HG02938 (cell line): ENCODE results near the gene PTPA.
A peak's percentile ranks its signal among the peaks of the same experiment; 100 is the strongest.
"Not testable (repeated sequence)": the region's sequence is repeated elsewhere in the genome, so short reads cannot be mapped to it uniquely, and the experiment has no call there.

Experiments
- ATAC-seq: cut with Tn5 transposase; IDR thresholded peaks from one replicate; pipeline ENCODE4 v1.9.1; 2021; ENCODE audit warnings: mild to moderate bottlenecking, moderate library complexity; ENCODE audit not compliant: unreplicated experiment

Gene PTPA

DNA sequence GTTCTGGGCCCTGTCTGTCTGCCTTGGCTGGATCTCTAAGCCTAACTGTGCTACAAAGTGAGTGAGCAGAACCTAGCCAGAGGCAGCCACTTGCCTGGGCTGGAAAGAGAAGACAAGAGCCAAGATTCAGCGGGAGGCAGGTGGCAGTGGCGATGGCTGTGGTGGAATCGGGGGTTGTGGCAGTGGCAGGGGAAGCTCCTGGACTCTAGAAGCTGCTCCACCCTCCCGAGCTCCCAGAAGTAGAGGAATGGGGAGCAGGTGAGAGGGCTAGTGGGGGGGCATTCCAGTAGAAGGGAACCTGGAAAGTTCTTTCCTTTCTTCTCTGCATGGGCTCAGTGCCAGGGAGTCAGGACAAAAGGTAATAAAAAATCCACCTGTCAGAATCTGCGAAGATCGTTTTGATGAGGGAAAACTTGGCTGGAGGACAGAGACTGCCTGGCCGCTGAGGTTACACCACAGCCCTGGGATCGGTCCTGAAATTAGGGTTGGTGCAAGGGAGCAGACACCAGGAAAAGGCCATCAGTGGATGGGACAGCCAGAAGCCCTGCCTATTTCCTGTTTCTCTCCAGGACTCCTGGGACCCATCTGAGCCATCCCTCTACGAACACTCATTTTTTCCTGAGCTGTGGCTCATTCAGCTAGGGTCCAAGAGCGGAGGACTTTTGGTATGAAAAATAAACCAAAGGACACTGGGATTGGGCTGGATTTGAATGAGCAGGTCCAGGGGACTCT is 2.2 kb upstream of the PTPA start:
- ATAC-seq = no peak

DNA sequence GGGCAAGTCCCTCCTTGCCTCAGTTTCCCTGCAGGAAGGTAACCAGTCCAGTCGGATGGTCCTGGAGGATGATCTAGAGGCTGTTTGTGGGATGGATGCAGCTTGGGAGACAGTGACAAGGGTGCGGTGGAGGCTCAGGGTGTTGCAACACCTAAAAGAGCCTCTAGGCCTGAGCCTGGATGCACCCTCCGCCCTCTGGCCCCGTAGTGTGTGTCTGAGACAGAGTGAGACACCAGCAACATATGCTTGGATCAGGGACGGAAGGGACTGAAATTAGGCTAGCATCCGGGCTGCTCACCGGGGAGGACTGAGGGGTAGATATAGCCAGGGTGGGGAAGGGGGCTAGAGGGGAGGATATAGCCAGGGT is 1.7 kb upstream of the PTPA start:
- ATAC-seq = no peak

DNA sequence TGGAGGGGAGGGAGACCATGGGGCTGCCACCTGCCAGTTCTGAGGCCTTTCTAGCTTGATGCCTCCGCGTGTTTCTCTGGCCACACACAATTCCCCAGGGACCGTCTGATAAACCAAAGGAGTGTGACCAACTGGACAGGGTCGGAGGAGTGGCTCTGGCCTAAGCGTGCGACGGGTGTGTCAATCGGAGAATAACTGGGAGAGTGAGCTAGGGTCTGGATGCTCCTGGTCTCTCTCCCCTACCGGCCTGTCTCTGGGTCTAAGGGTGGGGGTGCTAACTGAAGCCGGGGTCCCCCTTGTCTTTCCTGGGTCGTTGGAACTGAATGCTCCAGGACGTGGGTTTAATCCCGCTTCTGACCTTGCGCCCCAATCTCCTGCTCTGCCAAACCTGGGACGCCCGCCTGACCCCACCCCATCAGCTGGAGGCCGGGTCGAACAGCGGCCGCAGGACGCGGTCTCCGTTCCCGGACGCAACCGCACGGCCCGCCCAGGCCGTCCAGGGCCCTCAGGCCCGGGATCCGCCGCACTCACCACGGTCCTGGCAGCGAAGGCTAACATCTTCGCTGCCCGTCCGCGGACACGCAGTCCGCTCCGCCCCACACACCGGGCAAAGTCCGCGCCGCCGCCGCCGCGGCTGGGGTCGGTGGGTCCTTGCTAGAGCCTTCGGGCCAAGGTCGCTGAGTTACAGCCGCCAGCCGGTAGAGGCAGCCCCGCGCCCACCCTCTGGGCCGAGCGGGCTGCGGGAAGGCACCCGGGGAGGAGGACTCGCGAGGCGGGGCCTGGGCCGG is 1.1 kb upstream of the PTPA start:
- peak; percentile 21 for ATAC-seq

DNA sequence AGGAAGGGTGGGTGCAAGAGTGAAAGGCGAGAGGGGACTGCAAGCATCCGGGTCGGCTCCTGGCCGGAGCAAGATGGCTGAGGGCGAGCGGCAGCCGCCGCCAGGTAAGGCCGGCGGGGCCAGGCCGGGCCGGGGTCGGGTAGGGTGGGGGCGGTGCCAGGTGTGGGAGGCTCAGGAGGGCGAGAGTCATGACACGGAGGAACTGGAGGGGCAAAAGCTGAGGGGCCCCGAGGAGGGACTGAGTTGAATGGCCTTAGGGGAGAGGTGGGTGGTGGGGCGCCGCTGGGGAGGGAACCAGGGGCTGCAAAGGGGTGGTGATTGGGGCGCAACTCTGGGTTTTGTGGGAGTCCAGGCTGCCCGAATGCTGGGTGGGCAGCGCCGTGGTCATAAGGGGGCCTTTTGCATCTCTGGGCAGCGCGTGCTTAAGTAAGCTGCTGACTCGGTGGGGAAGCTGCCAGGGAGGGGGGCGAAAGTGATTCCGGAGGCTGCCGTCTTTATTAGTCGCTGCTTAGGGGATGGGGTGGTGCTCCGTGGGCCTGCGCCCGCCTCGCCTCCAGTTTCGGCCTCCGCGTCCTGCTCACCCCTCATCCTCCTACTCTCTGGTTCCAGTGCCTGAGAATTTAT is 425 bp downstream of the PTPA start:
- peak; percentile 11 for ATAC-seq

DNA sequence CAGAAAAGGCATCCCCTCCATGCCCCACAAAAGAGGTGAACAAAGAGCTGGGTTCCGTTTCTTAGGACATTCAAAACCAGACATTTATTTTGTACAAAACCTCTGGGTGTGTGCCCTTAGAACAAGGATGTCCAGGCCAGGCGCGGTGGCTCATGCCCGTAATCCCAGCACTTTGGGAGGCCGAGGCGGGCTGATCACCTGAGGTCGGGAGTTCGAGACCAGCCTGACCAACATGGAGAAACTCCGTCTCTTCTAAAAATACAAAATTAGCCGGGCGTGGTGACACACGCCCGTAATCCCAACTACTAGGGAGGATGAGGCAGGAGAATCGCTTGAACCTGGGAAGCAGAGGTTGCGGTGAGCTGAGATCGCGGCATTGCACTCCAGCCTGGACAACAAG is 1.3 kb downstream of the PTPA start:
- ATAC-seq = not testable (repeated sequence)

DNA sequence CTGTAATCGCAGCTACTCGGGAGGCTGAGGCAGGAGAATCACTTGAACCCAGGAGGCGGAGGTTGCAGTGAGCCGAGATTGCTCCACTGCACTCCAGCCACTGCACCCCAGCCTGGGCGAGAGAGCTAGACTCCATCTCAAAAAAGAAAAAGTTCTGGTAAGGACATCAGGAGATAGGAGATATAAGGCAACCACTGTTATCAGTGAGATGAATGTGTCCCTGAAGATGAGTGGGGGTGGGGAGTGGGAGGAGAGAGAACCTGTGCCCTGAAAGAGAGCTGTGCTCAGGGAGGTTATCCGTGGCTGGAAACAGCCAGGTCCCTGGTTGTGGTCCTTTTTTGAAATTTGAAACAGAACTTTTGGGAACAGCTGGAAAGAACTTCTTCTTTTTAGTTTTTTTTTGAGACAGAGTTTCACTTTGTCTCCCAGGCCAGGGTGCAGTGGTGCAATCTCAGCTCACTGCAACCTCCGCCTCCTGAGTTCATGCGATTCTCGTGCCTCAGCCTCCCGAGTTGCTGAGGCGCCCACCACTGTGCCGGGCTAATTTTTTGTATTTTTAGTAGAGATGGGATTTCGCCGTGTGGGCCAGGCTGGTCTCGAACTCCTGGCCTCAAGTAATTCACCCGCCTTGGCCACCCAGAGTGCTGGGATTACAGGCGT is 2.6 kb downstream of the PTPA start:
- ATAC-seq = no peak

DNA sequence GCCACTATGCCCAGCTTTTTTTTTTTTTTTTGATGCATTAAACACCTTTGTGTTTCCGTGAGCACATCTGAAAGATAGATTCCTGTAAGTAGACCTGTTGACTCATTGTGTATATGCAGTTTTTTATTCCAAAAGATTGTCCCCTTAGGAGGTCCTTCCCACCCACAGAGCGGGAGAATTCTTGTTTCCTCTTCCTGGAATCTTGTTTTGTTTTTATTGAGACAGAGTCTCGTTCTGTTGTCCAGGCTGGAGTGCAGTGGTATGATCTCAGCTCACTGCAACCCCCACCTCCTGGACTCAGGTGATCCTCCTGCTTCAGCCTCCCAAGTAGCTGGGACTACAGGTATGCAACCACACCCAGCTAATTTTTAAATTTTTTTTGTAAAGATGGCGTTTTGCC is 7.6 kb downstream of the PTPA start:
- no peak for ATAC-seq

DNA sequence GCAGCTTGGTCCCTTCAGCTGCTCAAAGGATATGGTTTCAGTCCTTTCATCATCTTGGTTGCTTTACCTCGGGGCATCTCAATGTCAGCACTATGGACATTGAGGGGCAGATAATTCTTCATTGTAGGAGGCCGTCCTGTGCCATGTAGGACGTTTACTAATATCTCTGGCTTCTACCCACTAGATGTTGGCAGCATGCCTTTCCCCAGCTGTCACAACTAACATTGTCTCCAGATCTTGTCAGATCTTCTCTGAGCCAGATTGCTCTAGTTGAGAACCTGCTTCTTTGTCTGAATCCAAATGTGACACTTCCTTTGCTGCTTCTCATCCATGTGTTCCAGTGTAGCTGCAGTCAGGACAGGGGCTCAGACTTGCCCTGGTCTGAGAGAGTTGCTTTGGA is 10.3 kb downstream of the PTPA start:
- ATAC-seq = no peak

DNA sequence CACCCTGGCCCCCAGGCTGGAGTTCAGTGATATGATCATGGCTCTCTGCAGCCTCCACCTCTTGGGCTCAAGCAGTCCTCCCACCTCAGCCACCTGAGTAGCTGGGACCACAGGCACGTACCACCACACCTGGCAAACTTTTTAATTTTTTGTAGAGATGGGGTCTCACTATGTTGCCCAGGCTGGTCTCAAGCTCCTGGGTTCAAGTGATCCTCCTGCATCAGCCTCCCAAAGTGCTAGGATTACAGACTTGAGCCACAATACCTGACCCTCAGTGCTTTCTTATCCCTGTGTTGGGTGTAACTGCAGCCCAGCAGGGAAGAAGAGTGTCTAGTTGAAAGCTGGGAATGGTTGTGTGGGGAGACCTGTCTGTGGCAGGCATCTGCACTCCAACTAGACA is 10.9 kb downstream of the PTPA start:
- no peak for ATAC-seq

DNA sequence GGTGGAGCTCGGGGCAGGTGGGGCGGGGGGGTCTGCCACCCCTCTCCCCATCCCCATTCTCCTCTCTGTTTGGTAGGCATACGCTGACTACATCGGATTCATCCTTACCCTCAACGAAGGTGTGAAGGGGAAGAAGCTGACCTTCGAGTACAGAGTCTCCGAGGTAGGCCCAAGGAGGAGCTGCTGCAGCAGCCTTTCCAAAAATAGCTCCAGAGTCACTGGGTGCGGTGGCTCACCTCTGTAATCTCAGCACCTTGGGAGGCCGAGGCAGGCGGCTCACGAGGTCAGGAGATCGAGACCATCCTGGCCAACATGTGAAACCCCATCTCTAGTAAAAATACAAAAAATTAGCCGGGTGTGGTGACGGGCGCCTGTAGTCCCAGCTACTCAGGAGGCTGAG is 11.8 kb downstream of the PTPA start:
- ATAC-seq = not testable (repeated sequence)

DNA sequence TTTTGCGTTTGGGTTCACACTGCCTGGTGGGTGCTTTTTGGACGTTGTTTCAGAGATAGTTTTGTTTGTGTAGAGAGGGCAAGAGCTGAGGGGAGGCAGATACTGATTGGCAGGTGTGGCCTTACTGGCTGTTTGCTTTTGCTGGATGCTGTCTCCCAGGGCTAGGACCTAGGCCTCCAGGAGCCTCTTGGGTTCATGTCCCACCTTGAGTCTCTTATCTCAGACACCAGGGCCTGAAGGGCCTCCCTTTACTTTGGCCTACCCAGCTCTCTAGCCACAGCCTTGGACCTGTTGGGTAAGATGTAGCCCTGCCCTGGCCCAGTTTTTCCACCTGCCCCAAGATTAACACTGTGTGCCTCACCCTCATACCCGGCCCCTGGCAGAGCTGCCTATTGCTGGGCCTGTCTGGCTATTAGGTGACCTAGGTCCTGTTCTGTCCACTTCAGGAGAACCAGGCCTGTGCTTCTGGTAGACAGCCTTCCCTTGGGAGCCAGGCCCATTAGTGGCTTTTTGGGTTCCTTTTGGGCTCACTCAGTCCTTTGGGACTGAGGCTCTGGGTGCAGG is 13.4 kb downstream of the PTPA start:
- ATAC-seq = no peak

DNA sequence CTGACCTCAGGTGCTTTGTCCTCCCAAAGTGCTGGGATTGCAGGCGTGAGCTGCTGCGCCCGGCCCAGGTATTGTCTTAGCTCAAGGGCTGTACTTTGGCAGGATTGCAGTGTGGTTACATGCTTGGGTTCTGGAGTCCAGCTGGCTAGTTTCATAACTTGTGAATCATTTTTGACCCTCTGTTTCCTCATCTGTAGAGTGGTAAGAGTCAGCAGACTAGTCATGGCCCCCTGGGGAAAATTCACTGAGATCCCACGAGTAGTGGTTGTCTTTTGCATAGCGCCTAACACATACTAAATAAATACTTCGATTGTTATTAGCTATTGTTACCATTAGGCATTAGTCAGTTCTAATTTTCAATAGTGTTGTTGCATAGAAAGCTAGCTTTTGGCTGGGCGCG is 14.3 kb downstream of the PTPA start:
- ATAC-seq = no peak

DNA sequence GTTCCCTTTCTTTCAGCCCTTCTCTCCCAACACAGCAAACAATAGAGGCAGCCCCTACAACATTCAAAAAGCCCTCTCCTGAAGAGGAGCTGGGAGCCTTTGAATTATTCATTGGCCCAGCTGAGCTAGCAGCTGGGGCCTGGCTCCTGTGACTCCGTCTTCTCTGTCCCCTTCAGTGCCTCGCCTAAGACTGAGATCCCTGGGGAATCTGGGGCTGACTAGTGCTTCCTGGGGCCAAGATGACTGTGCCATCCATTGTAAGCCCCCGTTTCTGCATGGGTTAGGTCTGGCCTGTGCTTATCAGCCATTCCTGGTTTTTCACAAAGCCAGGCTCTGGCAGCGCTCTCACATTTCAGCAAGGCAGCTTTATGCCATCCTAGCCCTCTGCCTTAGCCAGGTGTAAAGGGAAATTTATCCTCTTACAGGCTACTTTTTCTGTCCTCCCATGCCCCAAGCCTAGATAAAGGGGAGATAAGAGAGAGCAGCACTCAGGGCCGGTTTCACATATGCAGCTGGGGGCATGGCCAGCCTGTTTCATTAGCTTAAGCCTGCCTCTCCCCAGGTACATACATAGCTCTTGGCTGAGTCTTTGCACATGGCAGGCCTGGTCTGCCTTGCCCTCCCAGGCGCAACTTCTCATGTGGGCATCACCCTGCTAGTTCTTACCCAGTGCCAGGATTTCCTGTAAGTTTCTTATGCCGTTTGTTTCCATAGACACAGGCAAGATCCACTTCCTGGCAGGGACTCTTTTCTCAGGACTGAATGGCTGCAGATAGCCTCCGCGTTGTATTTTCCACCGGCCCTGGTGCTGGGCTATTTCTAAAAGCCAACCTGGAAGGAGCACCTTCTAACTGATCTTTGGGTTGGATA is 15.8 kb downstream of the PTPA start:
- ATAC-seq = no peak

DNA sequence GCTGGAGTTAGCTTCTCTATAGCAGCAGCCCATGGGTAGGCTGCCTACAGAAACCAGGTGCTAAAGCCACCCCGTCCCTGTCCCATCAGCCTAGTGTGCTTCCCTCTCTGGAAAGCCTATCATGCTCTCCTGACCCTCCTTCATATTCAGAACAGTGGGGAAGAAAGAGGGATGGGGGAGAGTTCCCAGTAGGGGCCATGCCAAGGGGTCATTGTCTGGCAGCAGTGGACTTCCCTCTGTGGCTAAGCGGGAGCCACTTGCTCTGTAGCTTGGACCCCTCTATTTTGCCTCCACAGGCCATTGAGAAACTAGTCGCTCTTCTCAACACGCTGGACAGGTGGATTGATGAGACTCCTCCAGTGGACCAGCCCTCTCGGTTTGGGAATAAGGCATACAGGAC is 17.5 kb downstream of the PTPA start:
- no peak for ATAC-seq

DNA sequence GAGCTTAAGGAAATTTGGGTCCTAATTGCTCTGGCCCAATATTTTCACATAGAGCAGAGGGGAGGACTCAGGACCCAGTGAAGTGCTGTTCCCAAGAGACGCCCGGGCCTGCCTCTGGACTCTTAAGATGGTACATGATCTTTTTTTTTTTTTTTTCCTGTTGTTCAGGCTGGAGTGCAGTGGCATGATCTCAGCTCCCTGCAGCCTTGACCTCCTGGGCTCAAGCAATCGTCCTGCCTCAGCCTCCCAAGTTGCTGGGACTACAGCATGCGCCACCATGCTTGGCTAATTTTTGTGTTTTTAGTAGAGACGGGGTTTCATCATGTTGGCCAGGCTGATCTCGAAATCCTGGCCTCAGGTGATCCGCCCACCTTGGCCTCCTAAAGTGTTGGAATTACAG is 19.1 kb downstream of the PTPA start:
- ATAC-seq = not testable (repeated sequence)

DNA sequence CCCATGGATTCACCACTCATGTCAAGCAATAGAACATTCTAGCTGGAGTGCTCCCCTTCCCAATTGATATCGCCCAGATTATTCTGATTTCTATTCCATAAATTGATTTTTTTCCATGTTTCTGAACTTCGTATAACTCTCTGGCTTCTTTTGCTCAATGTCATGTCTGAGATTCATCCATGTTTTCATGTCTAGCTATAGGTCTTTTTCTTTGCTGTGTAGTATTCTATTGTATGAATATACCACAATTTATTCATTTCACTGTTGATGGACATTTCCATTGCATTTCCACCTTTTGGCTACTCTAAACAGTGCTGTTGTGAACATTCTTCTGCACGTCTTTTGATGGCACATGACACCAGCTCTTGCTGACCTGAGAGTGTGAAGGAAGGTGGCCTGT is 19.6 kb downstream of the PTPA start:
- no peak for ATAC-seq

DNA sequence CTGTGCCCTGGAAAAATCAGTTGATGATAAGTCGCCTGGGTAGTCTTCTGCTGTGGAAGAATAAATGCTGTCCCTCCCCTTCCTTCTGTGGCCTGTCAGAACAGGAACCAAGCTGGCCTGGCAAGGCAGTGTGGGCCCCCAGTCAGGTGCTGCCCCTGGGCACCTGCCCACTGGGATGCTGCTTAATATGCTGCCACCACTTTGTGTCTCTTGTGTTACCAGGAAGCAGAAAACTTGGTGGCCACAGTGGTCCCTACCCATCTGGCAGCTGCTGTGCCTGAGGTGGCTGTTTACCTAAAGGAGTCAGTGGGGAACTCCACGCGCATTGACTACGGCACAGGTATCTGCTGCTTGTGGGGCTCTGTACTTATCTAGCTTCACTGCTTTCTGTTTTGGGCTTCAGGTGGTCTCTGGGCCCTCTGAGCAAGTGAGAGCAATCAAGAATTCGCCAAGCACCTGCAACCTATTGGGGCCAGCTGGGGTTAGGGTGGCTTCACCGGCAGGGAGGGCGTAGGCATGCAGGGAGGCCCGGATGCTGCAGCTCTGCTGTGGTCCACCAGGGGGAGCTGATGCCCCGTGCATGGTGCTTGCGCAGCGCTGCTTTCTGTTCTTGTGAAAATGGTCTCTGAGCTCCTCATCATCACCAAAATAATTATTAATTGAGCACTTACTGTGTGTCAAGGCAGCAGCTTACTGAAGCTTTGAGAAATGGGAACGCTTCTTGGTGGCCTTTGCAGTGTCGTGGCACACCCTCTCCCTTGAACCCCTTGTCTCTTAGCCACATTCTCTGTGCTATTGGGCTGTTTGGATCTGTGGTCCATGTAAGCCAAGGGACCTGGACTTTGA is 20.3 kb downstream of the PTPA start:
- no peak for ATAC-seq

DNA sequence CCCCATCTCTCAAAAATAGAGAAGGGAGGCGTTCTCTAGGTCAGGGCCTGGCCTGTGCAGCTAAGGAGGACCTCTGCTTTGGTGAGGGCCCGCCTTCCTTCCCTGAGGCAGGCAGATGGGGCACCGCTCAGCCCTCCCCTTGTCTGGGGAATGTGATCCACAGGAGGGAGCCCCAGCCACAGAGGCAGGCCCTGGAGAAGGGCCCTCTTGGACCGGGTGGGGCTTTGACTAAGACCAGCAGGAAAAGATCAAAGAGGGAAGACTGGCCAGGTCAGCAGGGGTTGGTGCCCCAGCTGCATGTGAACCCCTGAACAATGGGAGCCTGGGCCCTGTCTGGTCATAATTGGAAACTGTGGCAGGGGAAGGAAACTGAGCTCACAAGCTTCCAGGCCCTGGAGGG is 21.9 kb downstream of the PTPA start:
- no peak for ATAC-seq

DNA sequence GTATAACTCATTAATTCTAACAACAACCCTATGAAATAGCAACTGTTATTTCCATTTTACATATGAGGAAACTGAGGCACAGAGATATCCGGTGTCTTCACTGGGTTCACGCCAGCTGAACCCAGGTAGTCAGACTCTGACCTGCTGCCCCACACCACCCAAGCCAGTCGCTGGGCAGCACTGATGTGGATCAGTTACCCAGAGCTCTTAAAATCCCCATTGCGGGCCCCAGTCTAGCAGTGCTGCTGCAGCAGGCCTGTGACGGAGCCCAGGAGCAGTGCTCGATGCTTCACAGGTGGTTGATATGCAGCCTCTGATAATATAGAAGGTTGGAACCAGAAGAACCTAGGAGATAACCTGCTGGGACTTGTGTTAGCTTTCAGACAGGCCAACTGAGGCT is 24.3 kb downstream of the PTPA start:
- no peak for ATAC-seq
